ENCODE measurements around the gene TPRG1L.

TPRG1L gene

GRCh38 chr1:3611170-3612019, 13.4 kb upstream of the TPRG1L start, which contains the start of gene MEGF6:
Gene MEGF6 (minus strand): TSS chr1:3611508. CDS start chr1:3611268, 240 bp downstream.
- ChIA-PET CTCF (interaction anchor here (1.1 kb wide), 1 partner anchor 7 kb away, joined by 3 read pairs; no protein-coding TSS in a partner anchor), POLR2A (no interaction called here)
- DNase-seq (ENCODE audit: extremely low spot score) = peak; percentile 95
- no peak for TF ChIP-seq ZNF384 (IDR thresholded peaks at IDR 0.05)
- TF ChIP-seq FOXK2 (IDR thresholded peaks at IDR 0.05) = no peak
- no peak for TF ChIP-seq FOXA1 (IDR thresholded peaks at IDR 0.05)
- no peak for TF ChIP-seq SP1 (IDR thresholded peaks at IDR 0.05)
- TF ChIP-seq PKNOX1 (IDR thresholded peaks at IDR 0.05) = no peak
- TF ChIP-seq ELF4 (IDR thresholded peaks at IDR 0.05) = no peak
- TF ChIP-seq CTBP1 (IDR thresholded peaks at IDR 0.05; ENCODE audit: borderline replicate concordance) = no peak
- no peak for TF ChIP-seq SUZ12 (IDR thresholded peaks at IDR 0.05)
- no peak for TF ChIP-seq BHLHE40 (IDR thresholded peaks at IDR 0.05; ENCODE audit: borderline replicate concordance)
- no peak for TF ChIP-seq TARDBP (IDR thresholded peaks at IDR 0.05)

- TF ChIP-seq BHLHE40 (IDR thresholded peaks at IDR 0.05; ENCODE audit: borderline replicate concordance) (no peak), PKNOX1 (IDR thresholded peaks at IDR 0.05) (no peak)
- DNase-seq (ENCODE audit: extremely low spot score) = no peak
- ChIA-PET CTCF (interaction anchor here (0.5 kb wide), 1 partner anchor 53 kb away, joined by 5 read pairs; no protein-coding TSS in a partner anchor), POLR2A (no interaction called here)
These were observed 12.7 kb upstream of the TPRG1L start for GRCh38 chr1:3612123-3612522.

GRCh38 chr1:3614755-3615742, 9.8 kb upstream of the TPRG1L start:
- DNase-seq (ENCODE audit: extremely low spot score) = peak; percentile 43
- ChIA-PET CTCF (interaction anchor here (0.6 to 1.2 kb wide), 6 partner anchors 24 to 126 kb away, joined by 3 to 5 read pairs (median 3); no protein-coding TSS in a partner anchor), POLR2A (interaction anchor here (0.7 kb wide), 1 partner anchor 8 kb away, joined by 3 read pairs; no protein-coding TSS in a partner anchor)
- no peak for TF ChIP-seq FOXA1 (IDR thresholded peaks at IDR 0.05)
- TF ChIP-seq ELF4 (IDR thresholded peaks at IDR 0.05) = no peak
- no peak for TF ChIP-seq BHLHE40 (IDR thresholded peaks at IDR 0.05; ENCODE audit: borderline replicate concordance)
- no peak for TF ChIP-seq SP1 (IDR thresholded peaks at IDR 0.05)
- no peak for TF ChIP-seq ZNF384 (IDR thresholded peaks at IDR 0.05)
- TF ChIP-seq FOXK2 (IDR thresholded peaks at IDR 0.05) = no peak
- no peak for TF ChIP-seq NFRKB (IDR thresholded peaks at IDR 0.05)
- no peak for TF ChIP-seq FOXM1 (IDR thresholded peaks at IDR 0.05; ENCODE audit: borderline replicate concordance)
- TF ChIP-seq L3MBTL2 (conservative IDR thresholded peaks at IDR 0.05) = no peak
- no peak for TF ChIP-seq ARNT (IDR thresholded peaks at IDR 0.05)
- no peak for TF ChIP-seq LEF1 (IDR thresholded peaks at IDR 0.05; ENCODE audit: borderline replicate concordance)
- TF ChIP-seq SUZ12 (IDR thresholded peaks at IDR 0.05) = no peak
- no peak for TF ChIP-seq PKNOX1 (IDR thresholded peaks at IDR 0.05)
- TF ChIP-seq HDGF (IDR thresholded peaks at IDR 0.05; ENCODE audit: borderline replicate concordance) = no peak
- TF ChIP-seq CTBP1 (IDR thresholded peaks at IDR 0.05; ENCODE audit: borderline replicate concordance) = no peak
- no peak for TF ChIP-seq TARDBP (IDR thresholded peaks at IDR 0.05)

- CTCF ChIA-PET = no interaction called here
- no peak for DNase-seq (ENCODE audit: extremely low spot score)
- TF ChIP-seq ARNT (IDR thresholded peaks at IDR 0.05) (no peak), L3MBTL2 (conservative IDR thresholded peaks at IDR 0.05) (no peak), FOXK2 (IDR thresholded peaks at IDR 0.05) (no peak), SP1 (IDR thresholded peaks at IDR 0.05) (no peak), NFRKB (IDR thresholded peaks at IDR 0.05) (no peak), SUZ12 (IDR thresholded peaks at IDR 0.05) (no peak), HDGF (IDR thresholded peaks at IDR 0.05; ENCODE audit: borderline replicate concordance) (no peak), FOXA1 (IDR thresholded peaks at IDR 0.05) (no peak), TARDBP (IDR thresholded peaks at IDR 0.05) (no peak), FOXM1 (IDR thresholded peaks at IDR 0.05; ENCODE audit: borderline replicate concordance) (no peak), ZNF384 (IDR thresholded peaks at IDR 0.05) (no peak), BHLHE40 (IDR thresholded peaks at IDR 0.05; ENCODE audit: borderline replicate concordance) (no peak), LEF1 (IDR thresholded peaks at IDR 0.05; ENCODE audit: borderline replicate concordance) (no peak), ELF4 (IDR thresholded peaks at IDR 0.05) (no peak), CTBP1 (IDR thresholded peaks at IDR 0.05; ENCODE audit: borderline replicate concordance) (no peak), PKNOX1 (IDR thresholded peaks at IDR 0.05) (no peak)
- POLR2A ChIA-PET = no interaction called here
These were observed 8.0 kb upstream of the TPRG1L start for GRCh38 chr1:3616861-3617260.

All from HEK293T (cell line).